Muscle of leg (tissue), 11 donors: ENCODE data around the gene PNLIPRP3. TPM values are rescaled to one million over a fixed set of nuclear protein-coding genes. Genes with fewer than 3 reads are reported as not detected.

ENCODE experiments used
- DNase-seq: peaks from one replicate; pipeline ENCODE4 v3.0.0; 2013
- H3K27ac ChIP-seq: one replicate; pipeline ENCODE4 v1.5.1; 2013; ENCODE audit warnings: mild to moderate bottlenecking, low read length, control low read depth
- H3K27me3 ChIP-seq: one replicate; pipeline ENCODE4 v1.6.1; 2013; ENCODE audit warnings: low read length; ENCODE audit not compliant: control insufficient read depth, insufficient read depth
- H3K36me3 ChIP-seq: one replicate; pipeline ENCODE4 v1.6.1; 2013; ENCODE audit warnings: low read length; ENCODE audit not compliant: control insufficient read depth, insufficient read depth
- H3K4me1 ChIP-seq: one replicate; pipeline ENCODE4 v1.6.1; 2013; ENCODE audit warnings: low read length; ENCODE audit not compliant: control insufficient read depth, insufficient read depth
- H3K4me3 ChIP-seq: one replicate; pipeline ENCODE4 v1.5.1; 2013; ENCODE audit warnings: low read length, control low read depth
- H3K9me3 ChIP-seq: replicated peaks from 2 replicates; pipeline ENCODE4 v1.6.1; 2013; ENCODE audit warnings: low read depth, low read length; ENCODE audit not compliant: control insufficient read depth
- WGBS: methylation state at CpG from one replicate; pipeline ENCODE4 v1.1.5; 2013; ENCODE audit warnings: missing lambda C conversion rate; ENCODE audit not compliant: insufficient coverage; 5-methylcytosine and 5-hydroxymethylcytosine counted together
- polyA plus RNA-seq, 8 donors: library from polyadenylated mRNA; unstranded; fragments of 120-200 nt; gene quantifications; one replicate each; pipeline versions ENCODE4 v1.2.1 to v1.2.3, GENCODE V29; 2013; ENCODE audit warnings: inconsistent platforms in 1 of 8, low replicate concordance in 1 of 8; ENCODE audit not compliant: insufficient read length in 8 of 8, insufficient read depth in 1 of 8
- total RNA-seq: library from RNA; stranded (reverse); fragments of 120-200 nt; gene quantifications from one replicate; pipeline ENCODE4 v1.2.4, GENCODE V29; 2013

PNLIPRP3 gene
- total and polyA plus RNA-seq, 9 donors: 0.04 to 0.08 (median 0.05) TPM; not detected in 5

DNA sequence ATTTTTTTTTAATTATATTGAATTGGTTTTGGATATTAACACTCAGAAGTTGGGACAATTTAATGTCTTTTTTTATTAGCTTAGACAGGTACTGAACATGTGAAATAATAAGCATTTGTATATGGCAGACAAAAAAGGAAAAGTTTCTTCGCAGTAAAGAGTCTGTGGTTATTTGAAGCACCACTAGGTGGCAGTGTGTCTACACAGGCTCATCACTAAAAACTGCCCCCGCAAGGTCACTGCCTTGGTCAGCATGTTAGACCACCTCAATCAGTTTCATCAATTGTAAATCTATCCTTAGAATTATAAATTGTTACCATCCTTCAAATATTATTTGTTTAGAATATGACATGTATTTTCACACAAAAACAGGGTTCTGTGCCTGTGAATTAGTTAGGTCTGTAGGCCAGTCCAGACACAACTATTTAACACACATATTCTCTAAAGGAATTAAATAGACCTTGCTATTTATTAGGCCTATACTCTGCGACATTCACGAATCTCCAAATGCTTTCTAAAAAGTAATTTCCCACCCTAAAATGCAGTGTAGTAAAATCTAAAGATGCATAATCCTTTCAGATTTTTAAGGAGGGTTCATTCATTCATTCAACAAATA lies 17.0 kb downstream of the PNLIPRP3 start:
- peak; percentile 44 for DNase-seq
- Histone ChIP-seq H3K36me3 (no peaks in the 10 kb centered on the region), H3K4me1 (no peaks in the 10 kb centered on the region), H3K4me3 (no peak overlapping the region), H3K9me3 (no peaks in the 10 kb centered on the region), H3K27ac (no peak overlapping the region), H3K27me3 (no peaks in the 10 kb centered on the region)
- no CpG with 5 or more reads among the region's 4 CpGs for WGBS

DNA sequence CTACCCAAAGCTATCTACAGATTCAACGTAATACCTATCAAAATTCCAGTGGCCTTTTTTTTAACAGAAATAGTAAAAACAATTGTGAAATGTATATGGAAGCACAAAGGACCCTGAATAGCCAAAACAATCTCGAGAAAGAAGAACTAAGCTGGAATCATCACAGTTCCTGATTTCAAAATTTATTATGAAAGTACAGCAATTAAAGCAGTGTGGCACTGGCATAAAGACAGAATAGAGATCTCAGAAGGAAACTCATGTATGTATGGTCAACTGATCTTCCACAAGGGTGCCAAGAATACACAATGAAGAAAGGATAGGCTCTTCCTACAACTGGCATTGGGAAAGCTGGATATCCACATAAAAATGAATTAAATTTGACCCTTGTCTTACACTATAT lies 23.2 kb downstream of the PNLIPRP3 start:
- DNase-seq: no peak
- no peaks in the 10 kb centered on the region for H3K4me1 ChIP-seq
- no peak overlapping the region for H3K27ac ChIP-seq
- no peaks in the 10 kb centered on the region for H3K36me3 ChIP-seq
- no peak overlapping the region for H3K4me3 ChIP-seq
- H3K27me3 ChIP-seq: no peaks in the 10 kb centered on the region
- H3K9me3 ChIP-seq: peaks cover 3% of the 10 kb centered on the region
- no CpG with 5 or more reads among the region's 2 CpGs for WGBS

DNA sequence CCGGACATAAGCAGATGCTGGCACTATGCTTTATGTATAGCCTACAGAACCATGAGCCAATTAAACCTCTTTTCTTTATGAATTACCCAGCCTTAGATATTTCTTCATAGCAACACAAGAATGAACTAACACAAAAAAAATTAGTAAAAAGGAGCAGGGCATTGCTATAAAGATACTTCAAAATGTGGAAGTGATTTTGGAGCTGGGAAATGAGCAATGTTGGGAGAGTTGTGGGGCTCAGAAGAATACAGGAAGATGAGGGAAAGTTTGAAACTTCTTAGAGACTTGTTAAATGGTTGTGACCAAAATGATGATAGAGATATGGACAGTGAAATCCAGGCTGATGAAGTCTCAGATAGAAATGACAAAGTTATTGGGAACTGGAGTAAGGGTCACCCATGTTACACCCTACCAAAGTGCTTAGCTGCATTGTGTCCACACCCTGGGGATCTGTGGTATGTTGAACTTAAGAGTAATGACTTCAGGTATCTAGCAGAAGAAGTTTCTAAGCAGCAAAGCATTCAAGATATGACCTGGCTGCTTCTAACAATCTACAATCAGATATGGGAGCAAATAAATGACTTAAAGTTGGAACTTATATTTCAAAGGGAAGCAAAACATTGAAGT lies 24.2 kb downstream of the PNLIPRP3 start:
- Histone ChIP-seq H3K27ac (no peak overlapping the region), H3K9me3 (peaks cover 3% of the 10 kb centered on the region), H3K4me1 (no peaks in the 10 kb centered on the region), H3K4me3 (no peak overlapping the region), H3K36me3 (no peaks in the 10 kb centered on the region), H3K27me3 (no peaks in the 10 kb centered on the region)
- WGBS: 0% methylated on average over 1 of the region's 1 CpG
- DNase-seq: no peak

GRCh38 chr10:116452338-116452720 lies 24.7 kb downstream of the PNLIPRP3 start:
- Histone ChIP-seq H3K9me3 (peaks cover 3% of the 10 kb centered on the region), H3K27me3 (no peaks in the 10 kb centered on the region), H3K4me1 (no peaks in the 10 kb centered on the region), H3K36me3 (no peaks in the 10 kb centered on the region), H3K27ac (no peak overlapping the region), H3K4me3 (no peak overlapping the region)
- DNase-seq: no peak

GRCh38 chr10:116457488-116457887 lies 29.8 kb downstream of the PNLIPRP3 start:
- no peaks in the 10 kb centered on the region for H3K4me1 ChIP-seq
- no peak overlapping the region for H3K4me3 ChIP-seq
- no peak for DNase-seq
- H3K27me3 ChIP-seq: no peaks in the 10 kb centered on the region
- H3K27ac ChIP-seq: no peak overlapping the region
- H3K9me3 ChIP-seq: peaks cover under 1% of the 10 kb centered on the region
- no peaks in the 10 kb centered on the region for H3K36me3 ChIP-seq

DNA sequence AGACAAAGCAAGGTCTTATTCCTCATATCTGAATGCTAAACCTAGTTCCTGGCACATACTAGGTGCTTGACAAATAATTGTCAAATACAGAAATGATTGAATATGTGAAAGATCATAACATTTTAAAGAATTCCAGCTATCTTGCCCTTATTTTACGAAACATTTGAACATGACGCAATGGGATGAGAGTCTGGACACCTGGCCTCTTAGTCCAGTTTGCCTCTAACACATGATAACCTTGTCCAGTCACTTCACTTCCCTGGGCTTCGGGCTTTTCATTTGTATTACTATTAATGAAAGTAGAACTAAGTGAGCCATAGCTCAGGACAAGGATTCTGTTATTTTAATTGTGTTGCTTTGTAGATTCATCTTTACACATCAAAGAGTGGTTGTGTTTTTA lies 32.6 kb downstream of the PNLIPRP3 start:
- no peak overlapping the region for H3K4me3 ChIP-seq
- no peaks in the 10 kb centered on the region for H3K27me3 ChIP-seq
- H3K36me3 ChIP-seq: no peaks in the 10 kb centered on the region
- H3K4me1 ChIP-seq: no peaks in the 10 kb centered on the region
- no CpG with 5 or more reads among the region's 3 CpGs for WGBS
- H3K9me3 ChIP-seq: no peaks in the 10 kb centered on the region
- no peak for DNase-seq
- H3K27ac ChIP-seq: no peak overlapping the region

- no peaks in the 10 kb centered on the region for H3K4me1 ChIP-seq
- no peak overlapping the region for H3K4me3 ChIP-seq
- H3K27ac ChIP-seq: no peak overlapping the region
- no peaks in the 10 kb centered on the region for H3K9me3 ChIP-seq
- H3K36me3 ChIP-seq: no peaks in the 10 kb centered on the region
- no peaks in the 10 kb centered on the region for H3K27me3 ChIP-seq
- DNase-seq: no peak
- 50% methylated on average over 1 of the region's 1 CpG for WGBS
Observed at GRCh38 chr10:116461680-116462079, 34.0 kb downstream of the PNLIPRP3 start.

DNA sequence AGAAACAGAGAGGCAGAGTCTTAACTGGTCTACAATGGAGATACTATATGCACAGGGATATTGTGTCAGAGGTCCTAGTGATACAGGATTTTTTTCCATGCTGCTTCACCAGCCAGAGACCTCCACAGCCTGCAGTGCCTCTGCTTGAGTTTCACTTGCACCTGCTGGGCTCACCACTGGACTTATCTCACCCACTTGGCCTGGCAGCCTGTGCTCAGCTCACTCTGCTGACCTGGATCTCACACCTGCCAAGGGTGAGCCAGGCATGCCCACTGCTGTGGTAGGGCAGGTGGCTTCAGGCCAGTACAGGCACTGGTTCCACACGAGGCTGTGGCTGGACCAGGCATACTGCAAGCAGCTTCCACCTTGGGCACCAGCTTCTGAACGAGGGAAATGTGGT lies 36.6 kb downstream of the PNLIPRP3 start:
- Histone ChIP-seq H3K27ac (no peak overlapping the region), H3K4me3 (no peak overlapping the region), H3K4me1 (no peaks in the 10 kb centered on the region), H3K36me3 (no peaks in the 10 kb centered on the region), H3K27me3 (no peaks in the 10 kb centered on the region), H3K9me3 (no peaks in the 10 kb centered on the region)
- DNase-seq: no peak
- WGBS: 78% methylated on average over 2 of the region's 2 CpGs

DNA sequence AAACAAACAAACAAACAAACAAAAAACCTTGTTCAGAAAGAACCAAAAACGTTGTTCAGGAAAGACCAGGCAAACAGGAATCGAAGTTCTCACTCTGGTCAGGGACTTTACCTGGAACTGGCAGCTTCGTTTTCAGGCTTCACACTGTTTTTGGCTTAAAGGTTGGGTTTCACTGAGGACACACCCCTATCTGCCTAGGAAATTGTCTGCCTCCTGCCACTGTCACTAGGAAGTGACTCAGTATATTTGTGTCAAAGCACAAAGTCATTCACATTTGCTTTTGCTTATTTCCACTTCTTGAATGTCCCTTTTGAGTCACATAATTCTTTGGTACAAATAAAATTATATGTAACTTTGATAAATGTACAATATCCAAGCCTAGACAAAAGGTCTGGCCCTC lies 37.9 kb downstream of the PNLIPRP3 start:
- H3K27me3 ChIP-seq: no peaks in the 10 kb centered on the region
- DNase-seq: no peak
- H3K27ac ChIP-seq: no peak overlapping the region
- no peaks in the 10 kb centered on the region for H3K4me1 ChIP-seq
- H3K9me3 ChIP-seq: no peaks in the 10 kb centered on the region
- no peaks in the 10 kb centered on the region for H3K36me3 ChIP-seq
- WGBS: 57% methylated on average over 3 of the region's 3 CpGs
- H3K4me3 ChIP-seq: no peak overlapping the region

GRCh38 chr10:116466715-116467422 lies 39.2 kb downstream of the PNLIPRP3 start:
- WGBS: no CpG with 5 or more reads among the region's 7 CpGs
- Histone ChIP-seq H3K27ac (no peak overlapping the region), H3K4me3 (no peak overlapping the region), H3K27me3 (no peaks in the 10 kb centered on the region), H3K36me3 (no peaks in the 10 kb centered on the region), H3K4me1 (no peaks in the 10 kb centered on the region), H3K9me3 (no peaks in the 10 kb centered on the region)
- DNase-seq: no peak
